NB4 (cell line): ENCODE measurements around the gene TMEM132E.

ENCODE experiments used
- CTCF ChIP-seq: IDR thresholded peaks from one replicate; pipeline ENCODE4 v1.5.1; 2012; ENCODE audit warnings: low read depth, low read length
- MAX ChIP-seq: IDR thresholded peaks from 2 replicates; pipeline ENCODE4 v1.6.1; 2011; ENCODE audit warnings: low read depth, low read length
- MYC ChIP-seq: IDR thresholded peaks from 2 replicates; pipeline ENCODE4 v1.6.1; 2011; ENCODE audit warnings: low read depth, low read length
- POLR2A ChIP-seq: IDR thresholded peaks from 2 replicates; pipeline ENCODE4 v1.6.1; 2011; ENCODE audit warnings: mild to moderate bottlenecking; ENCODE audit not compliant: insufficient read length; ENCODE audit errors: extremely low read depth

GRCh38 chr17:34610039-34610438 lies 30.7 kb downstream of the TMEM132E start:
- TF ChIP-seq CTCF (no peak), MAX (no peak), POLR2A (no peak), MYC (no peak)
